SJSA1 (cell line): ENCODE data around the gene IGLL1. TPM values are rescaled to one million over a fixed set of nuclear protein-coding genes. Genes with fewer than 3 reads are reported as not detected.
"Not testable (repeated sequence)": the region's sequence is repeated elsewhere in the genome, so short reads cannot be mapped to it uniquely, and the experiment has no call there.

Experiments
- DNase-seq, 2 experiments: peaks; one replicate each; pipeline ENCODE4 v3.0.0-alpha.2; 2015 to 2020; ENCODE audit warnings: low spot score in 2 of 2, low read depth in 1 of 2
- H3K27ac ChIP-seq: fragments of 250-450 bp; sonication (Bioruptor Pico); 2 replicates; pipeline ENCODE4 v1.5.1; 2020; ENCODE audit warnings: mild to moderate bottlenecking, moderate library complexity
- H3K27me3 ChIP-seq: fragments of 250-450 bp; sonication (Bioruptor Pico); replicated peaks from 2 replicates; pipeline ENCODE4 v1.5.1; 2020; ENCODE audit warnings: mild to moderate bottlenecking, moderate library complexity
- H3K36me3 ChIP-seq: fragments of 250-450 bp; sonication (Bioruptor Pico); 2 replicates; pipeline ENCODE4 v1.5.1; 2020; ENCODE audit warnings: mild to moderate bottlenecking
- H3K4me1 ChIP-seq: fragments of 250-450 bp; sonication (Bioruptor Pico); replicated peaks from 2 replicates; pipeline ENCODE4 v1.6.1; 2021; ENCODE audit warnings: mild to moderate bottlenecking
- H3K4me3 ChIP-seq: fragments of 250-450 bp; sonication (Bioruptor Pico); 2 replicates; pipeline ENCODE4 v1.5.1; 2020; ENCODE audit warnings: mild to moderate bottlenecking
- H3K9me3 ChIP-seq: fragments of 250-450 bp; sonication (Bioruptor Pico); replicated peaks from 2 replicates; pipeline ENCODE4 v1.5.1; 2020; ENCODE audit warnings: mild to moderate bottlenecking
- total RNA-seq: library from RNA; depleted of rRNA; stranded (reverse); fragments of >200 nt; shearing (Covaris generic); gene quantifications from 2 replicates; pipeline ENCODE4 v1.2.3, GENCODE V29; 2014

The IGLL1 gene
- total RNA-seq, 1 experiment from 2014 or later: not detected

- peaks cover 29% of the 10 kb centered on the region for H3K27me3 ChIP-seq
- no peak for DNase-seq
- no peaks in the 10 kb centered on the region for H3K36me3 ChIP-seq
- no peaks in the 10 kb centered on the region for H3K9me3 ChIP-seq
- no peaks in the 10 kb centered on the region for H3K4me1 ChIP-seq
- H3K27ac ChIP-seq: no peak overlapping the region
- H3K4me3 ChIP-seq: no peak overlapping the region
Measured at GRCh38 chr22:23563111-23563510, 17.0 kb downstream of the IGLL1 start.

GRCh38 chr22:23562186-23562585 is 17.9 kb downstream of the IGLL1 start:
- Histone ChIP-seq H3K4me1 (no peaks in the 10 kb centered on the region), H3K27ac (no peak overlapping the region), H3K27me3 (peaks cover 26% of the 10 kb centered on the region), H3K9me3 (no peaks in the 10 kb centered on the region), H3K36me3 (no peaks in the 10 kb centered on the region), H3K4me3 (no peak overlapping the region)
- DNase-seq: no peak

GRCh38 chr22:23561025-23561510 is 19.0 kb downstream of the IGLL1 start:
- not testable (repeated sequence) for H3K27ac ChIP-seq, H3K4me1 ChIP-seq, H3K4me3 ChIP-seq, H3K9me3 ChIP-seq, DNase-seq, H3K36me3 ChIP-seq
- peaks cover 20% of the 10 kb centered on the region for H3K27me3 ChIP-seq

GRCh38 chr22:23560215-23560614 is 19.9 kb downstream of the IGLL1 start:
- DNase-seq, H3K4me1 ChIP-seq, H3K27ac ChIP-seq, H3K4me3 ChIP-seq, H3K9me3 ChIP-seq, H3K36me3 ChIP-seq: not testable (repeated sequence)
- peaks cover 11% of the 10 kb centered on the region for H3K27me3 ChIP-seq

GRCh38 chr22:23557467-23557866 is 22.6 kb downstream of the IGLL1 start:
- Histone ChIP-seq H3K27ac (no peak overlapping the region), H3K36me3 (no peaks in the 10 kb centered on the region), H3K4me3 (no peak overlapping the region), H3K9me3 (no peaks in the 10 kb centered on the region; the same call in 1 of the 2 replicates), H3K27me3 (peaks cover 10% of the 10 kb centered on the region), H3K4me1 (no peaks in the 10 kb centered on the region)
- no peak for DNase-seq

- H3K27me3 ChIP-seq: peaks cover 10% of the 10 kb centered on the region
- no peak for DNase-seq
- no peaks in the 10 kb centered on the region for H3K36me3 ChIP-seq
- no peaks in the 10 kb centered on the region for H3K4me1 ChIP-seq
- H3K27ac ChIP-seq: no peak overlapping the region
- no peak overlapping the region for H3K4me3 ChIP-seq
- H3K9me3 ChIP-seq: no peaks in the 10 kb centered on the region; the same call in 1 of the 2 replicates
Measured at GRCh38 chr22:23557036-23557435, 23.1 kb downstream of the IGLL1 start.

- no peaks in the 10 kb centered on the region; the same call in 1 of the 2 replicates for H3K9me3 ChIP-seq
- no peaks in the 10 kb centered on the region for H3K36me3 ChIP-seq
- no peaks in the 10 kb centered on the region for H3K4me1 ChIP-seq
- no peak overlapping the region for H3K27ac ChIP-seq
- peaks cover 10% of the 10 kb centered on the region for H3K27me3 ChIP-seq
- DNase-seq: no peak
- no peak overlapping the region for H3K4me3 ChIP-seq
Measured at GRCh38 chr22:23556026-23556620, 24.0 kb downstream of the IGLL1 start.

GRCh38 chr22:23555118-23555517 is 25.0 kb downstream of the IGLL1 start:
- Histone ChIP-seq H3K4me3 (no peak overlapping the region), H3K9me3 (no peaks in the 10 kb centered on the region; the same call in 1 of the 2 replicates), H3K36me3 (no peaks in the 10 kb centered on the region), H3K4me1 (no peaks in the 10 kb centered on the region), H3K27me3 (peaks cover 10% of the 10 kb centered on the region), H3K27ac (no peak overlapping the region)
- no peak for DNase-seq

GRCh38 chr22:23553924-23554870 is 25.9 kb downstream of the IGLL1 start:
- no peak overlapping the region for H3K27ac ChIP-seq
- peaks cover 8% of the 10 kb centered on the region for H3K27me3 ChIP-seq
- no peaks in the 10 kb centered on the region; the same call in 1 of the 2 replicates for H3K9me3 ChIP-seq
- H3K4me1 ChIP-seq: no peaks in the 10 kb centered on the region
- no peak for DNase-seq
- H3K4me3 ChIP-seq: no peak overlapping the region
- H3K36me3 ChIP-seq: no peaks in the 10 kb centered on the region

GRCh38 chr22:23553438-23553837 is 26.7 kb downstream of the IGLL1 start:
- no peaks in the 10 kb centered on the region; the same call in 1 of the 2 replicates for H3K9me3 ChIP-seq
- no peak for DNase-seq
- no peaks in the 10 kb centered on the region for H3K4me1 ChIP-seq
- H3K27ac ChIP-seq: no peak overlapping the region
- H3K36me3 ChIP-seq: no peaks in the 10 kb centered on the region
- no peak overlapping the region for H3K4me3 ChIP-seq
- peaks cover 8% of the 10 kb centered on the region; the same call in 1 of the 2 replicates for H3K27me3 ChIP-seq

- Histone ChIP-seq H3K36me3 (no peaks in the 10 kb centered on the region), H3K27me3 (peaks cover 5% of the 10 kb centered on the region; the same call in 1 of the 2 replicates), H3K4me3 (no peak overlapping the region), H3K27ac (no peak overlapping the region), H3K4me1 (no peaks in the 10 kb centered on the region), H3K9me3 (peaks cover 6% of the 10 kb centered on the region; the same call in 1 of the 2 replicates)
- DNase-seq: no peak
Measured at GRCh38 chr22:23552573-23552972, 27.5 kb downstream of the IGLL1 start.

- Histone ChIP-seq H3K36me3 (no peaks in the 10 kb centered on the region), H3K4me1 (no peaks in the 10 kb centered on the region), H3K9me3 (peaks cover 6% of the 10 kb centered on the region; the same call in 1 of the 2 replicates), H3K27me3 (peaks cover 5% of the 10 kb centered on the region; the same call in 1 of the 2 replicates), H3K27ac (no peak overlapping the region), H3K4me3 (no peak overlapping the region)
- no peak for DNase-seq
Measured at GRCh38 chr22:23551385-23551784, 28.7 kb downstream of the IGLL1 start.

- DNase-seq: no peak
- Histone ChIP-seq H3K36me3 (no peaks in the 10 kb centered on the region), H3K27me3 (peaks cover 5% of the 10 kb centered on the region; the same call in 1 of the 2 replicates), H3K4me1 (no peaks in the 10 kb centered on the region), H3K27ac (no peak overlapping the region), H3K4me3 (no peak overlapping the region), H3K9me3 (peaks cover 6% of the 10 kb centered on the region; the same call in 1 of the 2 replicates)
Measured at GRCh38 chr22:23550049-23550650, 29.9 kb downstream of the IGLL1 start.
